Erythroblast (primary cell): Measurements from ENCODE around the gene SOCS3.

ENCODE experiments used
- GATA1 ChIP-seq: IDR thresholded peaks from 2 replicates; pipeline ENCODE4 v1.6.1; 2011; ENCODE audit warnings: low read depth, mild to moderate bottlenecking, control low read depth, low read length, moderate library complexity
- POLR2A ChIP-seq: IDR thresholded peaks from 2 replicates; pipeline ENCODE4 v1.6.1; 2011; ENCODE audit warnings: mild to moderate bottlenecking, low read length

- no peak for TF ChIP-seq POLR2A
- no peak for TF ChIP-seq GATA1
Observed at GRCh38 chr17:78345791-78346494, 13.9 kb downstream of the SOCS3 start.
